Suprapubic skin (tissue), 4 donors: ENCODE measurements around the gene GLT8D2.

Experiments
- CTCF ChIP-seq, 2 donors: fragments of 200-600 bp in 1 of 2; fragments of 450-650 bp in 1 of 2; sonication (generic) in 1 of 2; IDR thresholded peaks; one replicate each; pipeline ENCODE4 v1.5.1; 2016 to 2019; ENCODE audit warnings: antibody characterized with exemption in 2 of 2, mild to moderate bottlenecking in 1 of 2, moderate library complexity in 1 of 2
- POLR2A ChIP-seq, 2 donors: fragments of 450-650 bp; IDR thresholded peaks; one replicate each; pipeline ENCODE4 v1.6.1; 2017; ENCODE audit warnings: antibody characterized with exemption in 2 of 2, mild to moderate bottlenecking in 2 of 2, moderate library complexity in 2 of 2
- POLR2AphosphoS5 ChIP-seq, 3 donors: sonication (generic); formaldehyde crosslinking; IDR thresholded peaks; one replicate each; pipeline ENCODE4 v1.6.1; 2017; ENCODE audit warnings: antibody characterized with exemption in 3 of 3

DNA sequence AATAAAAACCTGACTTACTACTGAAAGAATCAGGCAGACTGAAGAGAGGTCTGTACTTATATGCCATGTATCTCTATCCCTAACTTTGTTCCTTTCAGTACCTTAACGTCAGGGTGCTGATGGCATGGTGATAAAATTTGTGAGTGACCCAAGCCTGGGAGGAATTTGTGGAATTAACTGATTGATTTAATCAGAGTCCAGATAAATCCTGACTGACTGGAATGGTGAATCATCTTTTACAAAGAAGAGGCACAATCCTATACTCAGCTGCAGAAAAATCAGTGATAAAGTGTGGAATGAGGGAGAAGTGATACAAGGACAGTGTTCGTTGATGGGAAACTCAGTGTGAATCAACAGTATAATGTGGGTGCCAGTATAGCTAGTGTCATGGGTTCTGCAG lies 80.6 kb downstream of the GLT8D2 start:
- no peak for TF ChIP-seq CTCF (IDR thresholded peaks at IDR 0.05)
- no peak for TF ChIP-seq POLR2AphosphoS5 (IDR thresholded peaks at IDR 0.05)
- TF ChIP-seq POLR2A (IDR thresholded peaks at IDR 0.05), result no peak
